ENCODE results near the gene PHPT1. TPM values are rescaled to one million over a fixed set of nuclear protein-coding genes. Genes with fewer than 3 reads are reported as not detected.

The PHPT1 gene
- total and polyA plus RNA-seq, 8 donors = 75.2 to 189 (median 84.0) TPM

DNA sequence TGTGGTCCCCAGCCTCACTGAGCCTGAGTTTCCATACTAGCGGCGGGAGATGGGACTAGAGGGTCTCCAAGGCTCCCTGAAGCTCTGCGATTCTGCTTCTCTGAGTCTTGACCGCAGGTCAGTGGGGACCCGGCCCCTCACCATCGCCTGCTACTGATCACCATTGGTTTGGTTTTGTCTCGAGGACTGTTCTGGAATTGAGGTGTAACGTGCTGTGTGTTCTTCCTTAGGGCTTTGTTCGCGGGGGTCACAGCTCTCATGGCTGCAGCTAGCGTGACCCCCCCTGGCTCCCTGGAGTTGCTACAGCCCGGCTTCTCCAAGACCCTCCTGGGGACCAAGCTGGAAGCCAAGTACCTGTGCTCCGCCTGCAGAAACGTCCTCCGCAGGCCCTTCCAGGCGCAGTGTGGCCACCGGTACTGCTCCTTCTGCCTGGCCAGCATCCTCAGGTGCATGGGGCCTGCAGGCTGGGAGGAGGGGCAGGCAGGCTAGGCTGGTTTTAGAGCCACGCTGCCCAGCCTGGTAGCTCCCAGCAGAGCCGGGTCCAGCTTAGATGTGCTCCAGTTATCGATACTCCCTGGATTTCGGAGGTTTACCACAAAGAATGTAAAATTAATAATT is 49.4 kb downstream of the PHPT1 start:
- intact Hi-C loops (cut with DNase I) = no loop called here
- Histone ChIP-seq H3K36me3 (no peaks in the 10 kb centered on the region), H3K9me3 (no peaks in the 10 kb centered on the region), H3K4me3 (no peak overlapping the region), H3K27ac (no peak overlapping the region), H3K4me1 (peaks cover 15 to 32% (median 24%) of the 10 kb centered on the region in 3 donors), H3K27me3 (no peaks in the 10 kb centered on the region)
- FAIRE-seq = no peak
- ATAC-seq = no peak
- DNase-seq = peak in 1 of 6 donors; percentile 45
- 94 to 96% methylated on average over 21 of the region's 21 CpGs for WGBS, 2 donors
- TF ChIP-seq, protein P1, sequence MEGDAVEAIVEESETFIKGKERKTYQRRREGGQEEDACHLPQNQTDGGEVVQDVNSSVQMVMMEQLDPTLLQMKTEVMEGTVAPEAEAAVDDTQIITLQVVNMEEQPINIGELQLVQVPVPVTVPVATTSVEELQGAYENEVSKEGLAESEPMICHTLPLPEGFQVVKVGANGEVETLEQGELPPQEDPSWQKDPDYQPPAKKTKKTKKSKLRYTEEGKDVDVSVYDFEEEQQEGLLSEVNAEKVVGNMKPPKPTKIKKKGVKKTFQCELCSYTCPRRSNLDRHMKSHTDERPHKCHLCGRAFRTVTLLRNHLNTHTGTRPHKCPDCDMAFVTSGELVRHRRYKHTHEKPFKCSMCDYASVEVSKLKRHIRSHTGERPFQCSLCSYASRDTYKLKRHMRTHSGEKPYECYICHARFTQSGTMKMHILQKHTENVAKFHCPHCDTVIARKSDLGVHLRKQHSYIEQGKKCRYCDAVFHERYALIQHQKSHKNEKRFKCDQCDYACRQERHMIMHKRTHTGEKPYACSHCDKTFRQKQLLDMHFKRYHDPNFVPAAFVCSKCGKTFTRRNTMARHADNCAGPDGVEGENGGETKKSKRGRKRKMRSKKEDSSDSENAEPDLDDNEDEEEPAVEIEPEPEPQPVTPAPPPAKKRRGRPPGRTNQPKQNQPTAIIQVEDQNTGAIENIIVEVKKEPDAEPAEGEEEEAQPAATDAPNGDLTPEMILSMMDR (IDR thresholded peaks at IDR 0.05) = no peak

DNA sequence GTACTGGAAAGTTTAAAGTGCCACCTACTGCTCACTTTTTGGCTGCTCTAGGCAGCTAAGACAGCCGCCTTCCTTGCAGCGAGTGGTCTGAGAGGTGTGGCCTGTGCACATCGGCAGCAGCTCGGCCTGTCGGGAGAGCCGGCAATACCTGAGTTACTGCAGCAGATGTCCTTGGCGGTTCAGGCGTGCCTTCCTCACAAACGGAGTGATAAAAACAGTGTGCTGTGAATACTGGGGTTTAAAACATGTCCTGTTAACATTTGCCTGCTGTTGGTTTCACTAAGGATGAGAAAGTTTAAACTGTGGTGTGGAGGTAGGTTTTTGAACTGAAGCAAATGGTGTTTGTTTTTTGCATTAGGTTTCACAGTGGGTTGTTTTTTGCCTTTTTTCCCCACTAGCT is 50.0 kb downstream of the PHPT1 start:
- Histone ChIP-seq H3K27ac (peak overlapping the region in 1 of 4 donors; percentile 20), H3K9me3 (no peaks in the 10 kb centered on the region), H3K4me1 (peaks cover 16 to 36% (median 24%) of the 10 kb centered on the region in 3 donors), H3K36me3 (no peaks in the 10 kb centered on the region), H3K27me3 (no peaks in the 10 kb centered on the region), H3K4me3 (no peak overlapping the region)
- ATAC-seq (no peak), DNase-seq (peak in 1 of 6 donors; percentile 32), FAIRE-seq (no peak)
- intact Hi-C loops (cut with DNase I) = no loop called here
- TF ChIP-seq, protein P1 (IDR thresholded peaks at IDR 0.05) = no peak
- 35 to 61% methylated on average over 9 of the region's 9 CpGs for WGBS, 2 donors

DNA sequence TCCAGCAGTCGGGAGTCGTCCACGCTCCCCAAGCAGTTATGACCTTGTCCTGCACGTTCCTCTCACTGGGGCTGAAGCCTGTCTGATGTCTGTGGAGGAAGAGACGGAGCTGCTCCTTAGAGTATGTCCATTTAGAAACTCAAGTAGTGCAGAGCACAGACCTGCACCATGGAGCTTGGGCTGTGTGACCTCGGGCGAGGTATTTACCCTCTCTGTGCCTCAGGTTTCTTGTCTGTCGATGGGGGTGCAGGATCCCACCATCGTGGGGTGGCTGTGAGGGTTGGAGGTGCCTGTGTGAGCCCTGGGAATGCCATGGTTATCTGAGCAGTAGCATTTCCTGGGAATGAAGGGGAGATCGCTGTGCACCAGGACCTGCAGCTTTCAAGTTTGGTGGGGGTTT is 51.3 kb downstream of the PHPT1 start:
- H3K9me3 ChIP-seq = no peaks in the 10 kb centered on the region
- TF ChIP-seq, protein P1 (IDR thresholded peaks at IDR 0.05) = no peak
- peak overlapping the region; percentile 10 to 94 (median 82) for H3K27ac ChIP-seq
- ATAC-seq (no peak), FAIRE-seq (no peak), DNase-seq (peak in 1 of 6 donors; percentile 35)
- H3K4me3 ChIP-seq = no peak overlapping the region
- H3K4me1 ChIP-seq = peaks cover 16 to 36% (median 24%) of the 10 kb centered on the region in 3 donors
- H3K36me3 ChIP-seq = no peaks in the 10 kb centered on the region
- no peaks in the 10 kb centered on the region for H3K27me3 ChIP-seq
- 84% methylated on average over 10 of the region's 10 CpGs for WGBS, 2 donors
- intact Hi-C loops (cut with DNase I) = no loop called here

Small RNAs within 50 kb of the gene (microRNA-seq; reads per million reads assigned to microRNA genes)
- gene MIR4292 (0 reads per million in 2 donors), gene MIR4479 (0.39 to 1.2 reads per million in 2 donors)

Other genes starting within 250 kb of the PHPT1 start
- gene EGFL7, start 186.5 kb upstream of the PHPT1 start, total RNA-seq = 10 to 100 TPM in 5 of 6 donors, 1 to 10 TPM in 1; 8.6 to 21.2 (median 13.1) TPM
- 100 to 1,000 TPM; 111 to 134 TPM for gene EGFL7, start 186.5 kb upstream of the PHPT1 start, polyA plus RNA-seq
- 100 to 1,000 TPM in 1 of 6 donors, 10 to 100 TPM in 5; 57.0 to 105 (median 69.5) TPM for gene AGPAT2, start 162.0 kb upstream of the PHPT1 start, total RNA-seq
- 100 to 1,000 TPM in 1 of 2 donors, 10 to 100 TPM in 1; 94.2 to 158 TPM for gene AGPAT2, start 162.0 kb upstream of the PHPT1 start, polyA plus RNA-seq
- 1 to 10 TPM; 4.3 to 7.5 (median 5.8) TPM for gene DIPK1B, start 136.8 kb upstream of the PHPT1 start, total RNA-seq
- 10 to 100 TPM; 13.2 to 32.3 TPM for gene DIPK1B, start 136.8 kb upstream of the PHPT1 start, polyA plus RNA-seq
- 1 to 10 TPM in 4 of 6 donors, under 1 TPM in 2; 0.16 to 1.7 (median 1.4) TPM for gene LCN10, start 106.5 kb upstream of the PHPT1 start, total RNA-seq
- 10 to 100 TPM; 12.4 to 54.0 TPM for gene LCN10, start 106.5 kb upstream of the PHPT1 start, polyA plus RNA-seq
- gene LCN6, start 100.9 kb upstream of the PHPT1 start, total RNA-seq = 1 to 10 TPM in 4 of 6 donors, not detected in 2; 1.1 to 5.2 (median 3.2) TPM
- gene LCN6, start 100.9 kb upstream of the PHPT1 start, polyA plus RNA-seq = 10 to 100 TPM; 13.0 to 25.6 TPM
- gene LCN8, start 91.2 kb upstream of the PHPT1 start, total RNA-seq = not detected
- gene LCN8, start 91.2 kb upstream of the PHPT1 start, polyA plus RNA-seq = not detected
- gene LCN15, start 84.9 kb upstream of the PHPT1 start, total RNA-seq = not detected
- gene LCN15, start 84.9 kb upstream of the PHPT1 start, polyA plus RNA-seq = not detected
- 10 to 100 TPM; 29.2 to 53.1 (median 34.2) TPM for gene TMEM141, start 58.1 kb upstream of the PHPT1 start, total RNA-seq
- gene TMEM141, start 58.1 kb upstream of the PHPT1 start, polyA plus RNA-seq = 100 to 1,000 TPM in 1 of 2 donors, 10 to 100 TPM in 1; 84.5 to 104 TPM
- gene CCDC183, start 53.1 kb upstream of the PHPT1 start, total RNA-seq = 1 to 10 TPM; 2.4 to 5.5 (median 2.9) TPM
- gene CCDC183, start 53.1 kb upstream of the PHPT1 start, polyA plus RNA-seq = 10 to 100 TPM in 1 of 2 donors, 1 to 10 TPM in 1; 9.2 to 10.7 TPM
- 10 to 100 TPM; 50.7 to 76.5 (median 60.4) TPM for gene RABL6, start 41.5 kb upstream of the PHPT1 start, total RNA-seq
- 100 to 1,000 TPM in 1 of 2 donors, 10 to 100 TPM in 1; 98.0 to 119 TPM for gene RABL6, start 41.5 kb upstream of the PHPT1 start, polyA plus RNA-seq
- 1 to 10 TPM; 2.9 to 5.5 (median 4.2) TPM for gene AJM1, start 6.9 kb upstream of the PHPT1 start, total RNA-seq
- gene AJM1, start 6.9 kb upstream of the PHPT1 start, polyA plus RNA-seq = 10 to 100 TPM in 1 of 2 donors, 1 to 10 TPM in 1; 9.0 to 11.7 TPM
- 10 to 100 TPM in 1 of 6 donors, 1 to 10 TPM in 5; 3.0 to 13.3 (median 4.8) TPM for gene MAMDC4, start 2.9 kb downstream of the PHPT1 start, total RNA-seq
- gene MAMDC4, start 2.9 kb downstream of the PHPT1 start, polyA plus RNA-seq = 10 to 100 TPM; 28.7 to 38.6 TPM
- gene EDF1, start 16.9 kb downstream of the PHPT1 start, total RNA-seq = 100 to 1,000 TPM; 230 to 422 (median 268) TPM
- gene EDF1, start 16.9 kb downstream of the PHPT1 start, polyA plus RNA-seq = 100 to 1,000 TPM; 443 to 612 TPM
- 10 to 100 TPM in 1 of 6 donors, 1 to 10 TPM in 5; 4.8 to 13.4 (median 6.9) TPM for gene TRAF2, start 37.1 kb downstream of the PHPT1 start, total RNA-seq
- gene TRAF2, start 37.1 kb downstream of the PHPT1 start, polyA plus RNA-seq = 10 to 100 TPM; 14.4 TPM
- gene FBXW5, start 95.3 kb downstream of the PHPT1 start, total RNA-seq = 10 to 100 TPM; 56.2 to 80.2 (median 60.4) TPM
- gene FBXW5, start 95.3 kb downstream of the PHPT1 start, polyA plus RNA-seq = 100 to 1,000 TPM; 112 to 117 TPM
- 1 to 10 TPM in 1 of 6 donors, under 1 TPM in 4, not detected in 1; 0.24 to 1.2 (median 0.43) TPM for gene C8G, start 95.8 kb downstream of the PHPT1 start, total RNA-seq
- gene C8G, start 95.8 kb downstream of the PHPT1 start, polyA plus RNA-seq = 1 to 10 TPM in 1 of 2 donors, under 1 TPM in 1; 0.84 to 5.0 TPM
- gene LCN12, start 102.9 kb downstream of the PHPT1 start, total RNA-seq = 1 to 10 TPM in 5 of 6 donors, under 1 TPM in 1; 0.57 to 7.6 (median 3.0) TPM
- 10 to 100 TPM in 1 of 2 donors, 1 to 10 TPM in 1; 9.0 to 16.5 TPM for gene LCN12, start 102.9 kb downstream of the PHPT1 start, polyA plus RNA-seq
- gene PTGDS, start 128.1 kb downstream of the PHPT1 start, total RNA-seq = 10 to 100 TPM in 4 of 6 donors, 1 to 10 TPM in 2; 5.7 to 42.7 (median 25.8) TPM
- 10 to 100 TPM; 35.0 to 49.1 TPM for gene PTGDS, start 128.1 kb downstream of the PHPT1 start, polyA plus RNA-seq
- under 1 TPM in 3 of 6 donors, not detected in 3; 0.12 to 0.17 (median 0.14) TPM for gene LCNL1, start 133.6 kb downstream of the PHPT1 start, total RNA-seq
- gene LCNL1, start 133.6 kb downstream of the PHPT1 start, polyA plus RNA-seq = under 1 TPM; 0.23 to 0.38 TPM
- gene PAXX, start 143.0 kb downstream of the PHPT1 start, total RNA-seq = 10 to 100 TPM; 16.0 to 23.5 (median 20.0) TPM
- gene PAXX, start 143.0 kb downstream of the PHPT1 start, polyA plus RNA-seq = 100 to 1,000 TPM; 184 to 222 TPM
- under 1 TPM in 5 of 6 donors, not detected in 1; 0.24 to 0.44 (median 0.38) TPM for gene CLIC3, start 147.2 kb downstream of the PHPT1 start, total RNA-seq
- 1 to 10 TPM; 1.1 to 1.3 TPM for gene CLIC3, start 147.2 kb downstream of the PHPT1 start, polyA plus RNA-seq
- 10 to 100 TPM; 16.2 to 32.6 (median 25.4) TPM for gene ABCA2, start 178.8 kb downstream of the PHPT1 start, total RNA-seq
- gene ABCA2, start 178.8 kb downstream of the PHPT1 start, polyA plus RNA-seq = 10 to 100 TPM; 70.4 to 80.0 TPM
- under 1 TPM in 2 of 6 donors, not detected in 4; 0.18 to 0.19 TPM for gene FUT7, start 182.7 kb downstream of the PHPT1 start, total RNA-seq
- gene FUT7, start 182.7 kb downstream of the PHPT1 start, polyA plus RNA-seq = under 1 TPM in 1 of 2 donors, not detected in 1; 0.12 TPM
- 10 to 100 TPM; 31.5 to 70.9 (median 36.8) TPM for gene NPDC1, start 196.8 kb downstream of the PHPT1 start, total RNA-seq
- gene NPDC1, start 196.8 kb downstream of the PHPT1 start, polyA plus RNA-seq = 100 to 1,000 TPM; 183 to 328 TPM
- 1 to 10 TPM in 5 of 6 donors, under 1 TPM in 1; 0.91 to 4.5 (median 2.0) TPM for gene ENTPD2, start 204.7 kb downstream of the PHPT1 start, total RNA-seq
- 1 to 10 TPM; 4.5 to 6.5 TPM for gene ENTPD2, start 204.7 kb downstream of the PHPT1 start, polyA plus RNA-seq
- under 1 TPM; 0.04 to 0.97 (median 0.45) TPM for gene SAPCD2, start 221.1 kb downstream of the PHPT1 start, total RNA-seq
- gene SAPCD2, start 221.1 kb downstream of the PHPT1 start, polyA plus RNA-seq = under 1 TPM; 0.30 to 0.38 TPM
- 10 to 100 TPM in 1 of 6 donors, 1 to 10 TPM in 5; 5.2 to 13.6 (median 5.9) TPM for gene UAP1L1, start 228.1 kb downstream of the PHPT1 start, total RNA-seq
- gene UAP1L1, start 228.1 kb downstream of the PHPT1 start, polyA plus RNA-seq = 10 to 100 TPM; 10.5 to 14.4 TPM
- gene MAN1B1, start 237.6 kb downstream of the PHPT1 start, total RNA-seq = 10 to 100 TPM; 22.0 to 33.5 (median 26.0) TPM
- gene MAN1B1, start 237.6 kb downstream of the PHPT1 start, polyA plus RNA-seq = 10 to 100 TPM; 83.6 to 86.0 TPM

Data from pancreas (tissue), 10 donors.